Choroid plexus epithelial cell (primary cell): ENCODE measurements around the gene CYP1A1.
A peak's percentile ranks its signal among the peaks of the same experiment; 100 is the strongest.

Experiments
- DNase-seq: peaks from one replicate; pipeline ENCODE4 v3.0.0-alpha.2; 2010; ENCODE audit warnings: low read depth
- H3K4me3 ChIP-seq: 2 replicates; pipeline ENCODE4 v1.5.1; 2011; ENCODE audit warnings: low read depth, mild to moderate bottlenecking, control low read depth, low read length, moderate library complexity
- CTCF ChIP-seq: conservative IDR thresholded peaks from 2 replicates; pipeline ENCODE4 v1.5.1; 2011; ENCODE audit warnings: low read depth, mild to moderate bottlenecking, control low read depth, inconsistent platforms, low read length, moderate library complexity

Gene CYP1A1

GRCh38 chr15:74695597-74696397, 29.5 kb downstream of the CYP1A1 start, which contains the start of gene EDC3:
EDC3 (minus strand) TSS chr15:74696024; CDS start chr15:74675124, 20,900 bp downstream.
- peak within 1 kb of the TSS; percentile 93 for H3K4me3 ChIP-seq
- no peak for TF ChIP-seq CTCF
- DNase-seq = peak; percentile 76

- DNase-seq = no peak
Measured at GRCh38 chr15:74692327-74692726, 33.0 kb downstream of the CYP1A1 start.

GRCh38 chr15:74683758-74684157, 41.6 kb downstream of the CYP1A1 start:
- no peak overlapping the region for H3K4me3 ChIP-seq
- no peak for TF ChIP-seq CTCF
- no peak for DNase-seq

More at GRCh38 chr15:74692327-74692726, 33.0 kb downstream of the CYP1A1 start:
- TF ChIP-seq CTCF = no peak
- H3K4me3 ChIP-seq = no peak overlapping the region

GRCh38 chr15:74682954-74683353, 42.4 kb downstream of the CYP1A1 start:
- H3K4me3 ChIP-seq = no peak overlapping the region
- no peak for DNase-seq
- no peak for TF ChIP-seq CTCF

GRCh38 chr15:74680456-74680855, 44.9 kb downstream of the CYP1A1 start:
- no peak for TF ChIP-seq CTCF
- DNase-seq = peak; percentile 12
- no peak overlapping the region for H3K4me3 ChIP-seq

- no peak for TF ChIP-seq CTCF
- H3K4me3 ChIP-seq = no peak overlapping the region
- DNase-seq = no peak
Measured at GRCh38 chr15:74676801-74677200, 48.5 kb downstream of the CYP1A1 start.

- H3K4me3 ChIP-seq = no peak overlapping the region
- no peak for DNase-seq
- no peak for TF ChIP-seq CTCF
Measured at GRCh38 chr15:74674161-74674560, 51.2 kb downstream of the CYP1A1 start.
